IMR-90 (cell line): ENCODE results near the gene MORC1. TPM values are rescaled to one million over a fixed set of nuclear protein-coding genes. Genes with fewer than 3 reads are reported as not detected.

ENCODE experiments used
- ATAC-seq: fragments of 200-7000 bp; cut with Tn5 transposase; 2 replicates; pipeline ENCODE4 v1.9.1; 2020; ENCODE audit warnings: low read depth, mild to moderate bottlenecking, moderate library complexity
- BruUV-seq: library from RNA; stranded (reverse); fragments of 400-500 nt; replicated peaks from 2 replicates; lab custom pipeline; 2021; lab: Mats Ljungman, UMichigan
- CTCF ChIA-PET: fragments of 300-600 bp; formaldehyde crosslinking; extraction: SDS; loops from one replicate; lab custom pipeline; 2021; ENCODE audit warnings: antibody characterized with exemption; lab: Yijun Ruan, JAX
- POLR2A ChIA-PET: fragments of 300-600 bp; sonication (Branson Sonifier 250); formaldehyde crosslinking; loops from one replicate; lab custom pipeline; 2022; ENCODE audit warnings: antibody characterized with exemption; ENCODE audit not compliant: unreplicated experiment; lab: Charles Lee
- DNase-seq: peaks from one replicate; pipeline ENCODE4 v3.0.0; 2013
- H2AFZ ChIP-seq: replicated peaks from 2 replicates; pipeline ENCODE3; 2013; ENCODE audit warnings: low read length, mild to moderate bottlenecking; ENCODE audit not compliant: poor library complexity
- H2AK5ac ChIP-seq: 2 replicates; pipeline ENCODE4 v1.6.1; 2013; ENCODE audit warnings: low read depth, low read length, inconsistent platforms
- H2AK9ac ChIP-seq: replicated peaks from 2 replicates; pipeline ENCODE3; 2013; ENCODE audit warnings: mild to moderate bottlenecking, low read depth, low read length, moderate library complexity; ENCODE audit not compliant: poor library complexity
- H2BK120ac ChIP-seq: 2 replicates; pipeline ENCODE4 v1.6.1; 2013; ENCODE audit warnings: low read depth, low read length, inconsistent platforms
- H2BK15ac ChIP-seq: 3 replicates; pipeline ENCODE4 v1.6.1; 2013; ENCODE audit warnings: low read depth, low read length, inconsistent platforms
- H2BK20ac ChIP-seq: 2 replicates; pipeline ENCODE4 v1.6.1; 2013; ENCODE audit warnings: low read depth, mild to moderate bottlenecking, inconsistent platforms, low read length, moderate library complexity
- H2BK5ac ChIP-seq: 2 replicates; pipeline ENCODE4 v1.6.1; 2013; ENCODE audit warnings: mild to moderate bottlenecking, low read depth, low read length, inconsistent platforms; ENCODE audit not compliant: poor library complexity, severe bottlenecking
- H3K14ac ChIP-seq: replicated peaks from 2 replicates; pipeline ENCODE4 v1.6.1; 2013; ENCODE audit warnings: low read depth, low read length, inconsistent platforms
- H3K18ac ChIP-seq: 2 replicates; pipeline ENCODE4 v1.6.1; 2013; ENCODE audit warnings: low read depth, low read length, control low read depth
- H3K23ac ChIP-seq: 2 replicates; pipeline ENCODE4 v1.6.1; 2013; ENCODE audit warnings: low read depth, low read length, inconsistent platforms
- H3K27ac ChIP-seq: 2 replicates; pipeline ENCODE4 v1.5.1; 2013; ENCODE audit warnings: mild to moderate bottlenecking, control low read depth, low read length; ENCODE audit not compliant: insufficient read depth
- H3K27me3 ChIP-seq: 2 replicates; pipeline ENCODE4 v1.6.1; 2013; ENCODE audit warnings: low read length; ENCODE audit not compliant: control insufficient read depth, insufficient read depth
- H3K36me3 ChIP-seq: 2 replicates; pipeline ENCODE4 v1.6.1; 2013; ENCODE audit warnings: low read length, mixed read lengths; ENCODE audit not compliant: control insufficient read depth, insufficient read depth
- H3K4ac ChIP-seq: 2 replicates; pipeline ENCODE4 v1.6.1; 2013; ENCODE audit warnings: low read depth, low read length, inconsistent platforms
- H3K4me1 ChIP-seq: 2 replicates; pipeline ENCODE4 v1.6.1; 2013; ENCODE audit warnings: low read length, mixed read lengths; ENCODE audit not compliant: control insufficient read depth, insufficient read depth
- H3K4me2 ChIP-seq: 2 replicates; pipeline ENCODE4 v1.6.1; 2013; ENCODE audit warnings: low read depth, mild to moderate bottlenecking, control low read depth, low read length, moderate library complexity
- H3K4me3 ChIP-seq: 2 replicates; pipeline ENCODE4 v1.5.1; 2013; ENCODE audit warnings: low read depth, mild to moderate bottlenecking, control low read depth, low read length, moderate library complexity; ENCODE audit not compliant: insufficient read depth
- H3K56ac ChIP-seq: 2 replicates; pipeline ENCODE4 v1.6.1; 2013; ENCODE audit warnings: low read length, inconsistent platforms; ENCODE audit not compliant: insufficient read depth; ENCODE audit errors: extremely low read depth
- H3K79me1 ChIP-seq, 2 experiments: 2 replicates each; pipeline ENCODE4 v1.6.1; 2013; ENCODE audit warnings: low read length in 2 of 2, inconsistent platforms in 1 of 2, low read depth in 1 of 2
- H3K9ac ChIP-seq: 2 replicates; pipeline ENCODE4 v1.6.1; 2013; ENCODE audit warnings: low read depth, low read length, control low read depth
- H3K9me1 ChIP-seq: 2 replicates; pipeline ENCODE4 v1.6.1; 2013; ENCODE audit warnings: low read length, inconsistent platforms; ENCODE audit not compliant: insufficient read depth
- H3K9me3 ChIP-seq: 2 replicates; pipeline ENCODE4 v1.6.1; 2013; ENCODE audit warnings: low read length; ENCODE audit not compliant: control insufficient read depth, insufficient read depth
- H4K20me1 ChIP-seq: 2 replicates; pipeline ENCODE4 v1.6.1; 2013; ENCODE audit warnings: low read length, inconsistent platforms; ENCODE audit not compliant: insufficient read depth
- H4K5ac ChIP-seq: 2 replicates; pipeline ENCODE4 v1.6.1; 2013; ENCODE audit warnings: mild to moderate bottlenecking, low read depth, low read length, control low read depth
- H4K8ac ChIP-seq, 2 experiments: 2 replicates each; pipeline ENCODE4 v1.6.1; 2013; ENCODE audit warnings: low read depth in 2 of 2, low read length in 2 of 2, control low read depth in 1 of 2, inconsistent platforms in 1 of 2
- H4K91ac ChIP-seq: 2 replicates; pipeline ENCODE4 v1.6.1; 2013; ENCODE audit warnings: low read depth, low read length, inconsistent platforms; ENCODE audit not compliant: insufficient read depth
- CHD1 ChIP-seq: IDR thresholded peaks from 2 replicates; pipeline ENCODE4 v1.6.1; 2012; ENCODE audit warnings: low read depth, low read length, improper control_type of control experiment
- MAFK ChIP-seq: IDR thresholded peaks from 2 replicates; pipeline ENCODE4 v1.6.1; 2012; ENCODE audit warnings: low read depth, low read length, improper control_type of control experiment
- MXI1 ChIP-seq: IDR thresholded peaks from 2 replicates; pipeline ENCODE4 v1.6.1; 2012; ENCODE audit warnings: low read depth, mild to moderate bottlenecking, low read length, moderate library complexity, borderline replicate concordance
- NFE2L2 ChIP-seq: fragments of 150-350 bp; IDR thresholded peaks from 2 replicates; pipeline ENCODE4 v1.6.1; 2016; ENCODE audit warnings: low read depth, mild to moderate bottlenecking, low read length
- RAD21 ChIP-seq: IDR thresholded peaks from 2 replicates; pipeline ENCODE4 v1.6.1; 2012; ENCODE audit warnings: low read length, improper control_type of control experiment
- RCOR1 ChIP-seq: IDR thresholded peaks from 2 replicates; pipeline ENCODE4 v1.6.1; 2012; ENCODE audit warnings: mild to moderate bottlenecking, low read length, improper control_type of control experiment; ENCODE audit not compliant: insufficient replicate concordance
- SMC3 ChIP-seq: fragments of 150-350 bp; IDR thresholded peaks from 2 replicates; pipeline ENCODE4 v1.6.1; 2016; ENCODE audit warnings: low read depth, mild to moderate bottlenecking, antibody characterized with exemption, low read length, moderate library complexity
- WGBS, 2 experiments: methylation state at CpG; one replicate each; pipeline versions ENCODE4 v1.1.5 to v1.1.7; 2013; ENCODE audit warnings: missing lambda C conversion rate in 2 of 2; ENCODE audit not compliant: insufficient read length in 1 of 2; ENCODE audit errors: extremely low coverage in 2 of 2; 5-methylcytosine and 5-hydroxymethylcytosine counted together
- dilution Hi-C: fragments of 300-500 bp; cut with HindIII; formaldehyde crosslinking; loops from one replicate; pipeline ENCODE4 v1.14.3; 2018; ENCODE audit warnings: low sequenced_read_pairs; ENCODE audit not compliant: unreplicated experiment
- in situ Hi-C: fragments of 300-500 bp; cut with MboI; formaldehyde crosslinking; loops from 3 replicates; pipeline ENCODE4 v1.14.3; 2019; ENCODE audit warnings: low sequenced_read_pairs, inconsistent platforms, mixed read lengths
- intact Hi-C: fragments of 100-400 bp; cut with micrococcal nuclease; formaldehyde crosslinking; loops from 2 replicates; pipeline ENCODE4 v1.10.0; 2022
- polyA plus RNA-seq, 3 experiments: library from polyadenylated mRNA; depleted of rRNA; stranded (reverse); fragments of >200 nt; gene quantifications; 2 replicates each; pipeline ENCODE4 v1.2.3, GENCODE V29; 2012; ENCODE audit warnings: low replicate concordance in 1 of 3
- total RNA-seq: library from RNA; depleted of rRNA; stranded (reverse); fragments of >200 nt; gene quantifications from 2 replicates; pipeline ENCODE4 v1.2.3, GENCODE V29; 2012

The MORC1 gene
- total and polyA plus RNA-seq, 2 of the 4 experiments (the other 2 are of a cell fraction) = not detected

DNA sequence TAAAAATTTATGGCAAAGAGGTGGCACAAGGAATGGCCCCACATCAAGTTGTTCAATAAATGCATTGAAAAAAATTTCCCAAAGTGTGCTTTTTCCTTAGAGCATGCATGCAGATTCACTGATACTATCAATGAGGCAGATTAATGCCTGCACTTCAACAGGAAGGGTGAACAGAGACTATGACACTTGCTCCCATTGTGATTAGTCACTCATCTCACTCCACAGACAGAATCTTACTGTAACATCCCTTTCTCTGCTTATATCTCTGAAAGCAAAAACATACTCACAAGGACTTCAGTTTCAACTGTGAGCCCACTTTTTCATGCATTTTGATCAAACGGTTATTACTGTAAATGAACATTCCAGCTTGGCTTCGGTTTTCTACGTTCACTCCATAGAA is 60.9 kb downstream of the MORC1 start:
- Histone ChIP-seq H2BK5ac (no peak overlapping the region), H3K4ac (no peak overlapping the region), H3K9me3 (no peaks in the 10 kb centered on the region), H4K91ac (no peak overlapping the region), H3K23ac (no peak overlapping the region), H3K36me3 (no peaks in the 10 kb centered on the region), H4K20me1 (no peaks in the 10 kb centered on the region), H2BK15ac (no peak overlapping the region), H3K56ac (no peak overlapping the region), H3K9ac (no peak overlapping the region), H3K18ac (no peak overlapping the region), H3K79me1 (no peaks in the 10 kb centered on the region), H3K9me1 (no peaks in the 10 kb centered on the region), H2AK5ac (no peak overlapping the region), H3K27me3 (no peaks in the 10 kb centered on the region), H4K5ac (no peak overlapping the region), H3K14ac (no peak overlapping the region), H4K8ac (no peak overlapping the region), H3K4me1 (no peaks in the 10 kb centered on the region), H3K4me3 (no peak overlapping the region), H3K27ac (no peak overlapping the region), H2BK20ac (no peak overlapping the region), H2AK9ac (no peak overlapping the region), H2BK120ac (no peak overlapping the region), H3K4me2 (no peak overlapping the region), H2AFZ (no peak overlapping the region)
- dilution Hi-C loops = no loop called here
- ChIA-PET POLR2A (interaction anchor here (0.6 kb wide), 1 partner anchor 21 kb away, joined by 3 read pairs; no protein-coding TSS in a partner anchor), CTCF (no interaction called here)
- in situ Hi-C loops = no loop called here
- TF ChIP-seq SMC3 (no peak), NFE2L2 (no peak), MXI1 (no peak), MAFK (no peak), RCOR1 (no peak), RAD21 (no peak), CHD1 (no peak)
- BruUV-seq = no TSS peak
- DNase-seq (no peak), ATAC-seq (no peak)
- WGBS, 2 experiments = no CpG with 5 or more reads among the region's 3 CpGs
- intact Hi-C loops = no loop called here
